Activated CD8-positive, alpha-beta memory T cell treated with anti-CD3 and anti-CD28 coated beads, Interleukin-2, amount 10 ng/mL, durations not matched to agents 7 days and 5 days (primary cell): ENCODE measurements around the gene CCDC188. TPM values are rescaled to one million over a fixed set of nuclear protein-coding genes. Genes with fewer than 3 reads are reported as not detected.

Source experiments
- ATAC-seq: fragments of 150-1000 bp; cut with Tn5 transposase; one replicate; pipeline ENCODE4 v1.10.0; 2021; ENCODE audit warnings: moderate library complexity
- CTCF ChIA-PET: fragments of 350-600 bp; sonication (Branson Sonifier 250); formaldehyde crosslinking; loops from one replicate; lab custom pipeline; 2021; ENCODE audit warnings: antibody characterized with exemption; lab: Charles Lee
- DNase-seq: peaks from one replicate; pipeline ENCODE4 v3.0.0-alpha.2; 2020
- H3K27ac Mint-ChIP-seq: one replicate; pipeline ENCODE4 v1.8.0; 2021; ENCODE audit warnings: mild to moderate bottlenecking, mixed read lengths
- H3K27me3 Mint-ChIP-seq: one replicate; pipeline ENCODE4 v1.8.0; 2021; ENCODE audit warnings: mixed read lengths
- H3K36me3 Mint-ChIP-seq: one replicate; pipeline ENCODE4 v1.8.0; 2021; ENCODE audit warnings: mild to moderate bottlenecking, mixed read lengths
- H3K4me1 Mint-ChIP-seq: one replicate; pipeline ENCODE4 v1.8.0; 2021; ENCODE audit warnings: mixed read lengths
- H3K4me3 Mint-ChIP-seq: one replicate; pipeline ENCODE4 v1.8.0; 2021; ENCODE audit warnings: mild to moderate bottlenecking, moderate library complexity, mixed read lengths
- H3K9me3 Mint-ChIP-seq: one replicate; pipeline ENCODE4 v1.8.0; 2022; ENCODE audit warnings: low read depth, mixed read lengths
- total RNA-seq, 2 experiments: library from RNA; stranded (reverse); gene quantifications; one replicate each; pipeline ENCODE4 v1.2.3, GENCODE V29; 2021

Gene CCDC188
- total RNA-seq, 2 experiments from 2014 or later, result not detected

DNA sequence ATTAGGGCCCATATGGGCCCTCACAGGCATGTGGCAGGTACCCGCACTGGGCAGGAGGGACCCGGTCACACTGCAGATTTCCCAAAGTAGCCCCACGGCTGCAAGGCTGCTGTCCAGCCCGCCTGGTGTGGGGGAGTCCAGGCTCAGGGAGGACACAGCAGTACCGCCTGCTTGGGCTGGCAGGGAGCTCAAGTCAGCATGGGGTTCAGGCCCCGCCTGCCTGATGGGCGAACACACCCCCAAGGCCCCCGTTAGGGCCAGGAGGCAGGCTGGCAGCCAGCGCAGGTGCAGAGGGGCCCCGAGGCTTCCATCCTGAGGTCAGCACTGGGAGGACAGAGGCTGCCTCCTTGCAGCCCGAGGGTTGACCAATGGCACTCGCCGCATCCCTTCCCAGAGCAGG lies 13.7 kb downstream of the CCDC188 start:
- no peak overlapping the region for H3K4me3 Mint-ChIP-seq
- H3K4me1 Mint-ChIP-seq, result peaks cover 17% of the 10 kb centered on the region
- no peaks in the 10 kb centered on the region for H3K9me3 Mint-ChIP-seq
- no peak overlapping the region for H3K27ac Mint-ChIP-seq
- no peaks in the 10 kb centered on the region for H3K36me3 Mint-ChIP-seq
- ATAC-seq (no peak), DNase-seq (no peak)
- no peaks in the 10 kb centered on the region for H3K27me3 Mint-ChIP-seq
- CTCF ChIA-PET, result interaction anchor here (1.3 kb wide), 1 partner anchor 20 kb away, joined by 3 read pairs; no protein-coding TSS in a partner anchor

DNA sequence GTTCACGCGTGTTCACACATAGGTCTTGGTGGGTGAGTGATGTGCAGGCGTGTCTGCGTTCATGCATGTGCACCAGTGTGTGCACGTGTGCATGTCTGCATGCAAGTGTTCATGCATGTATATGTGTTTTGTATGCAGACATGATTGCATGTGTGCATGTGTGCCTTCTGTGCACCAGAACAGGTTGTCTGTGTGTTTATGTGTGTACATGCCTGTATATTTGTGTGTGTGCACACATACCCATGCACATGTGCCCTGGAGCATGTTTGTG lies 14.3 kb downstream of the CCDC188 start:
- Mint-ChIP-seq H3K4me1 (peaks cover 17% of the 10 kb centered on the region), H3K27ac (no peak overlapping the region), H3K27me3 (no peaks in the 10 kb centered on the region), H3K36me3 (no peaks in the 10 kb centered on the region), H3K9me3 (no peaks in the 10 kb centered on the region), H3K4me3 (no peak overlapping the region)
- DNase-seq (no peak), ATAC-seq (no peak)
- CTCF ChIA-PET, result interaction anchor here (1.3 kb wide), 1 partner anchor 20 kb away, joined by 3 read pairs; no protein-coding TSS in a partner anchor

DNA sequence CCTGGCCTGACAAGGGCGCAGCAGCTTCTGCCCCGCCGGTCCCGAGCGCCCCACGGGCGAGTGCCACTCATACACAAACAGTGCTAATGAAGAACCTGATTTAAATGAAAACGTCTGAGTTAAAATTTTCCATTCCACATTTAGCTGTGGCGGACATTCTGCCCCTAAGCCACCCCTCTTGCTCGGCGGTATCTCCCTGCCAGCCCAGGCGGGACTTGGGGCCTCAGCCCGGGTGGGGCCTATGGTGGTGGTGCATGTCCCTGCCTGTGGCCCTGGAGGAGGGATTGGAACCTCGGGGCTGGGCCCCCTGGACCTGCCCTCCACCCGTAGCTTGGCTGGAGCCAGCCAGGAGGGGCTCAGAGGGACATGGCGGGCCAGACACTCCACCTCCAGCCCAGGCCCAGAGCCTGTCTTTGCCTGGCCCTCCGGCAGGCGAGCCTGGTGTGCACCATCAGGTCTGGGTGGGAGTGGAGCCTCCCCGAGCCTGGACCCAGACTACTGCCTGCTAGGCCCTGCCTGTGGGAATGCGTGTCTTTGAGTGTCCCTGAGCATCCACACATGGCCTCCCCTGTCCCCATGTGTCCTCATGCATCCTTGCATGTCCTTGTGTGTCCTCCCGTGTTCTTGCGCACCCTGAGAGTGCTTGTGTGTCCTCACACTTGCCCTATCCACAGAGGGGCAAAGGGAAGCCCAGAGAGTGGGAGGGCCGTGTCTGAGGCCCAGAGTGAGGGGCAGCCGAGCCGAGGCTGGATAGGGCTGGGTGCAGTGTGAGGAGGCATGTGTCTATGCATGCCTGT lies 14.9 kb downstream of the CCDC188 start:
- Mint-ChIP-seq H3K36me3 (no peaks in the 10 kb centered on the region), H3K4me1 (peaks cover 17% of the 10 kb centered on the region), H3K27me3 (no peaks in the 10 kb centered on the region), H3K9me3 (no peaks in the 10 kb centered on the region), H3K4me3 (no peak overlapping the region), H3K27ac (no peak overlapping the region)
- ATAC-seq (no peak), DNase-seq (no peak)
- CTCF ChIA-PET, result no interaction called here

DNA sequence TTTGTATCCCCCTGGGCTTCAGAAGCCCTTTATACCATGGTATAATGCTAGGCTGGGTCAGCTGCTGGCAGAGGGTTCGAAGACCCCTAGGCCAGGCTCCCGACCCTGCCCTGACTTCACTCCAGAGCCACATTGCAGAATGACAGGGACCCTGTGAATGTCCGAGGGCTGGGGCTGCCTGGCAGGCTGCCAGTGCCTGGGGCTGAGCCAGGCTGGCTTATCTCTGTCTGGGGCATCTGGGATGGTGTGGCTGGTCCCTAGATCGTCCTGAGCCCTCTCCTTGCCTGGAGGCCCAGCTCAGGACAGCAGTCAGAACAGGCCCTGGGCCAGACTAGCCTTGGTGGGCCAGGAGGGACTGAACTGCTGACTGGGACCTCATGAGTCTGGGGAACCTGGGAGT lies 15.6 kb downstream of the CCDC188 start:
- no peak for ATAC-seq
- Mint-ChIP-seq H3K27ac (no peak overlapping the region), H3K36me3 (no peaks in the 10 kb centered on the region), H3K4me3 (no peak overlapping the region), H3K27me3 (no peaks in the 10 kb centered on the region), H3K9me3 (no peaks in the 10 kb centered on the region), H3K4me1 (peaks cover 17% of the 10 kb centered on the region)
- CTCF ChIA-PET, result no interaction called here
- DNase-seq, result no peak

DNA sequence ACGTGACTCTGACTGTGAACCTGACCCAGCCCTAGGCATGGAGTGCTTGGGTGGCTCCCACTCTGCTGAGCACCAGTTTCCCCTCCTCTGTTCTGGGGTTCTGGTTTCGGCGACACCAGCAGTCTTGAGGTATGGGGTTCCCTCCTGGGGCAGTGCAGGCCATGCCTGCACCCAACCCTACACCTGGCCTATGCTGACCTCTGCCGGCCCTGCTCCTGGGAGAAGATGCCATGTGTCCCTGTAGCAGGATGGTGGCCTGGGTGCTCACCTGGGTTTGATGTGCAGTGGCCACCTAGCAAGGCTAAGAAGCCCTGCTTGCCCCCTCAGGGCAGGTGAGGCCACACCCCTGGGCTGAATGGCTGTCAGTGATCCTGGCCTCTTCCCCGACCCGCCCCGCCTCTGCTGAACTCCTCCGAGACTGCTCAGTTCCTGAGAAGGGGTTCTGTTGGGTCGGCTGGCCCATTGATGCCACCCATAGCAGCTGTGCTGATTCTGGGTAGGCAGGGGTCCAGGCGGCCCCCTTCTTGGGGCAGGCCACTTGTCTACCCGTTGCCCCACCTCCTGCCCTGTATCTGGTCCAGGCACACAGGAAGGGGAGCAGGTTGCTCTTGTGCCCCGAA lies 16.8 kb downstream of the CCDC188 start:
- DNase-seq, result no peak
- Mint-ChIP-seq H3K9me3 (no peaks in the 10 kb centered on the region), H3K4me1 (peaks cover 24% of the 10 kb centered on the region), H3K36me3 (no peaks in the 10 kb centered on the region), H3K27me3 (no peaks in the 10 kb centered on the region), H3K27ac (no peak overlapping the region), H3K4me3 (no peak overlapping the region)
- no peak for ATAC-seq
- CTCF ChIA-PET, result no interaction called here

DNA sequence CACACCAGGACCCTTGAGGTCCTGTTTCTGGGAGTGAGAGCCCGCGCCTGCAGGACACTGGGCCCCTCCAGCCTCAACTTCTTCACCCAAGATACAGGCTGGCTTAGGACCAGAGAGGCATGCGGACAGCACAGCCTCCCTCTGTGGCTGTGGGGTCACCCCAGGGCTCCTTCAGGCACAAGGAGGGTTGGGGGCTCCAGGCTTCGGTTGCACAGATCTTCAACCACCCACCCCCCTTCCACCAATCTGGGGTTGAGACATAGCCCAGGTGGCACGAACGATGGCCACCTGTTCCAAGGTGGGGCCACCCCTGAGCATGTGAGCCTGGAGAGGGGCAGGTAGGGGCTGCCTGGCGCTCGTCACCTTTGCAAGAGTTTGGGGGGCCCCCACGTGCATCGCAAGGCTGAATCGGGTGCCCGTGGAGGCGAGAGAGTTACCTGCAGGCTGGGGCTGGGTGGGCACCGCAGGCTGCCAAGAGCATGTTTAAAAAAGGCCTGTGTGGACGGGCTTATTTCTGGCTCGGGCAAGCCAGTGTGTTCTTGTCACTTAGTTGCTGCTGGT lies 18.1 kb downstream of the CCDC188 start:
- ATAC-seq, result no peak
- Mint-ChIP-seq H3K27ac (no peak overlapping the region), H3K4me3 (peak overlapping the region; percentile 55), H3K9me3 (no peaks in the 10 kb centered on the region), H3K27me3 (no peaks in the 10 kb centered on the region), H3K36me3 (no peaks in the 10 kb centered on the region), H3K4me1 (peaks cover 24% of the 10 kb centered on the region)
- CTCF ChIA-PET, result no interaction called here
- DNase-seq, result no peak

DNA sequence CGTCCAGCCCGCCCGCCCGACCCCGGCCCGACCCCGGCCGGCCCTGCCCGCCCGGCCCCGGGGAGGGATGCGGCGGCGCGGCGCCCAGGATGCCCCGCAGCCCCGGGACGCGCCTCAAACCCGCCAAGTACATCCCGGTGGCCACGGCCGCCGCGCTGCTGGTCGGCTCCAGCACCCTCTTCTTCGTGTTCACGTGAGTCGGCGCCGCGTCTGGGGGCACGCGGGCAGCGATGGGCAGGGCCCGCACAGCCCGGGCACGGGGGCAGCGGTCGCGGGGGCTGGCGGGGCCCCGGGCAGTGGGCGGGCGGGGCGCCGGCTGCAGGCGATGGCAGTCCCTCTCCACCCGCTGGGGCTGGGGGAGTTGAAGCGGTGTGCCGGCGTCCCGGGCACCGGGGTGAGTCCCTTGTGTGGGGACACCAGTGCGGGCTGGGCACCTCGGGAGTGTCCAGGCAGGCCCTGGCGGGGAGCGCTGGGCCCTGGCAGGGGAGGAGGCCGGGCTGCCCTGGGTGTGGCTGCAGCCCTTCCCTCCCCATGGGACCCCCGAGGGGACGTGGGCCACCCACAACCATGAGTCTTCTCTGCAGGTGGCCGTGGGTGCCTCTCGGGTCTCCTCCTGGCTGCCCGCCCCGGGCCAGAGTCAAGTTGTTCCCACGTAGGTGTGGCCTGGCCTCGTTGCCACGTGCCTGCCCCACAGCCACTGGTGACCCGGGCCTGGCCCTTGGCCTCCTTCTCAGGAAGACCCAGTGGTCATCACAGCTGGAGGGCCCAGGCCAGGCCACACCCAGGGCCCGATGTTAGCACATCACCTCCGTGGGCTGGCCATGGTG lies 18.8 kb downstream of the CCDC188 start:
- H3K36me3 Mint-ChIP-seq, result peaks cover 5% of the 10 kb centered on the region
- peak; percentile 10 for ATAC-seq
- peaks cover 23% of the 10 kb centered on the region for H3K4me1 Mint-ChIP-seq
- H3K4me3 Mint-ChIP-seq, result peak overlapping the region; percentile 55
- no peak for DNase-seq
- H3K27ac Mint-ChIP-seq, result no peak overlapping the region
- CTCF ChIA-PET, result no interaction called here
- H3K9me3 Mint-ChIP-seq, result no peaks in the 10 kb centered on the region
- no peaks in the 10 kb centered on the region for H3K27me3 Mint-ChIP-seq

DNA sequence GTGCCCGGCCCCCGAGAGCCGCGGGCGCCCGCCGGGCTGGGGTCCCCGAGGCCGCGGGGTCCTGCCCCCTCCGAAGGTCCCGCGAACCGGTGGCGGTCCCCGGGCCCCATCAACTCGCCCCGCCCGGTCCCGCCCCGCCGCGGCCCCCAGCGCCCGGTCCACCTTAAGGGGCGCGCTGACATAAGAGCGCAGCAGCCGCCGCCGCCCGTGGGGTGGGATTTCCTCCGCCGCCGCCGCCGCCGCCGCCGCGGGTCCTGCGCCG lies 19.3 kb downstream of the CCDC188 start, which contains the start of gene ZDHHC8:
Gene ZDHHC8 (plus strand): TSS at position 208 of the 262 bp plus-strand sequence. CDS start 144 bp downstream, outside the sequence.
- peak; percentile 68 for ATAC-seq
- Mint-ChIP-seq H3K27ac (no peak within 1 kb of the TSS), H3K36me3 (peaks cover 7% of the 10 kb centered on the region), H3K27me3 (no peaks in the 10 kb centered on the region), H3K9me3 (no peaks in the 10 kb centered on the region), H3K4me1 (peaks cover 23% of the 10 kb centered on the region), H3K4me3 (peak within 1 kb of the TSS; percentile 55)
- CTCF ChIA-PET, result interaction anchor here (1.2 to 3.9 kb wide), 2 partner anchors 36 to 161 kb away, joined by 3 to 28 read pairs; no protein-coding TSS in a partner anchor
- DNase-seq, result no peak

DNA sequence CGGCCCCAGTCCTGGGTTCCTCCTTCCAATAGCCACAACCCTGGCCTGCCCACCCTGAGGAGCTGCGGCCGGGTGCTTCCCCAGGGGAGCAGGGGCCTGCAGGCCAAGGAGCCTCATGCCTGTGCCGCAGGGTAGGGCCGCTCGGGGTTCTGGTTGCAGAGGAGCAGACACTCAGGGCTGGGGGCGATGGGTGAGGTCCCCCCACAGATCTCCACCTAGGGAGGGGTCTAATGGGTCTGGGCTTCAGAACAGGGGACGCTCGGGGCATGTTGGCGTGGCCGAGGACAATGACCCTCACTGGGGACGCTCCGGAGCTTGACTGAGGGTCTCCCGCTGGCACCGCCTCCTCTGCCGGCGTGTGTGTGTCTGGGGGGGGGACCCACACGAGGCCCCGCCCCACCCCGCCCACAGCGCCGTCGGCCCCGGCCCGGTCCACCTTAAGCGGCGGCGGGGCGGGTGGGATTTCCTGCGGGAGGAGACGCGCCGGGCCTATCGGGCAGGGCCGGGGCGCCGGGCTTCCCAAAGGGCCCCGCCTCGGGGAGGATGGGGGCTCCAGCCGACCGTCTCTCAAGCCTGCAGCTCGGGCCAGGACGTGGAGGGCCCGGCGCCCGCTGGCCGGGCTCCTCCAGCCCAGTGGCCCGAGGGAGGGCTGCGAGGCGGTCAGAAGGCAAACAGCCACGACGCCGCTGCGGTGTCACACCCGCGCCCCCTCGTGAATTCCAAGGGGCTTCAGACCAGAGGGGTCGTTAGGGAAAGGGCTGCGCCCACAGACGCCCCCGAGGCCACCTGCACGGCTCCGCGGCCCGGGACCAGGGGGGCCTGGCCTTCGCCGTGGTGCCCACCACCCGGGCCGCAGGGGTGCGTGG lies 19.9 kb downstream of the CCDC188 start:
- ATAC-seq (peak; percentile 68), DNase-seq (peak; percentile 76)
- H3K27me3 Mint-ChIP-seq, result no peaks in the 10 kb centered on the region
- H3K9me3 Mint-ChIP-seq, result no peaks in the 10 kb centered on the region
- H3K4me3 Mint-ChIP-seq, result no peak overlapping the region
- peaks cover 10% of the 10 kb centered on the region for H3K36me3 Mint-ChIP-seq
- peaks cover 21% of the 10 kb centered on the region for H3K4me1 Mint-ChIP-seq
- H3K27ac Mint-ChIP-seq, result no peak overlapping the region
- CTCF ChIA-PET, result interaction anchor here (0.9 to 3.9 kb wide), 4 partner anchors 35 to 167 kb away, joined by 3 to 28 read pairs (median 3); no protein-coding TSS in a partner anchor

DNA sequence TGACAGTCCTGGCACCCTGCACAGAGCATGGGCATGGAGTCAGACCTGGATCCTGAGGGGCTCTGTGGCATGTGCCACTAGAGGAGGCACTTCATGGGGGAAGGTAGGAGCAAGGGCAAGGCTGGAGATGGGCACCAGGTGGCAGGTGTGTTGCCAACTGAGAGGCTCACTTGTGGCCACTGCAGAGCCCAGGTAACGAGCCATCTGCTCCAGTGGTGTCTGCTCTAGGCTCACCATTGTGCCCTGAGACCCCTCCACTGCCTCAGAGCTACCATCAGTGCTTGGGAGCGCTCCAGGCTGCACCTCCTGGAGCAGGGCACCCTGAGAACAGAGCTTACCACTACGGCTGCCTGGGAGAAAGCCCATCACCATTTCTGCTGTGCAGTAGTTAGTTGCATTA lies 20.5 kb downstream of the CCDC188 start:
- ATAC-seq (no peak), DNase-seq (no peak)
- H3K36me3 Mint-ChIP-seq, result peaks cover 15% of the 10 kb centered on the region
- H3K4me1 Mint-ChIP-seq, result peaks cover 21% of the 10 kb centered on the region
- no peak overlapping the region for H3K27ac Mint-ChIP-seq
- peak overlapping the region; percentile 19 for H3K4me3 Mint-ChIP-seq
- CTCF ChIA-PET, result interaction anchor here (0.9 to 3.9 kb wide), 8 partner anchors 8 to 176 kb away, joined by 3 to 28 read pairs (median 4); no protein-coding TSS in a partner anchor
- H3K27me3 Mint-ChIP-seq, result no peaks in the 10 kb centered on the region
- H3K9me3 Mint-ChIP-seq, result no peaks in the 10 kb centered on the region

DNA sequence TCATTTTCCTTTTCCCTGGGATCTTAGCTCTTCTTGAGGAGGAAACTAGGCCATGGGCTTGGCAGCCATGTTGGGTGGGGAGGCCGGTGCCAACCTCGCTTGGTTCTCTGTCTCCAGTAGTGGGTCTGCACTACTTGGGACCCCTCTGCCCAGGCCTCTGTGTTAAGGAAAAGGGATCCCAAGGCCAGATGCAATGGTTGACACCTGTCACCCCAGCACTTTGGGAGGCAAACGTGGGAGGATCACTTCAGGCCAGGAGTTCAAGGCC lies 21.2 kb downstream of the CCDC188 start:
- H3K4me3 Mint-ChIP-seq, result no peak overlapping the region
- no peaks in the 10 kb centered on the region for H3K27me3 Mint-ChIP-seq
- H3K27ac Mint-ChIP-seq, result peak overlapping the region; percentile 3
- CTCF ChIA-PET, result interaction anchor here (0.6 to 3.9 kb wide), 15 partner anchors 9 to 176 kb away, joined by 3 to 28 read pairs (median 5); partner anchors contain the start of genes TANGO2 and TRMT2A
- peaks cover 15% of the 10 kb centered on the region for H3K36me3 Mint-ChIP-seq
- no peaks in the 10 kb centered on the region for H3K9me3 Mint-ChIP-seq
- ATAC-seq (no peak), DNase-seq (no peak)
- peaks cover 21% of the 10 kb centered on the region for H3K4me1 Mint-ChIP-seq

DNA sequence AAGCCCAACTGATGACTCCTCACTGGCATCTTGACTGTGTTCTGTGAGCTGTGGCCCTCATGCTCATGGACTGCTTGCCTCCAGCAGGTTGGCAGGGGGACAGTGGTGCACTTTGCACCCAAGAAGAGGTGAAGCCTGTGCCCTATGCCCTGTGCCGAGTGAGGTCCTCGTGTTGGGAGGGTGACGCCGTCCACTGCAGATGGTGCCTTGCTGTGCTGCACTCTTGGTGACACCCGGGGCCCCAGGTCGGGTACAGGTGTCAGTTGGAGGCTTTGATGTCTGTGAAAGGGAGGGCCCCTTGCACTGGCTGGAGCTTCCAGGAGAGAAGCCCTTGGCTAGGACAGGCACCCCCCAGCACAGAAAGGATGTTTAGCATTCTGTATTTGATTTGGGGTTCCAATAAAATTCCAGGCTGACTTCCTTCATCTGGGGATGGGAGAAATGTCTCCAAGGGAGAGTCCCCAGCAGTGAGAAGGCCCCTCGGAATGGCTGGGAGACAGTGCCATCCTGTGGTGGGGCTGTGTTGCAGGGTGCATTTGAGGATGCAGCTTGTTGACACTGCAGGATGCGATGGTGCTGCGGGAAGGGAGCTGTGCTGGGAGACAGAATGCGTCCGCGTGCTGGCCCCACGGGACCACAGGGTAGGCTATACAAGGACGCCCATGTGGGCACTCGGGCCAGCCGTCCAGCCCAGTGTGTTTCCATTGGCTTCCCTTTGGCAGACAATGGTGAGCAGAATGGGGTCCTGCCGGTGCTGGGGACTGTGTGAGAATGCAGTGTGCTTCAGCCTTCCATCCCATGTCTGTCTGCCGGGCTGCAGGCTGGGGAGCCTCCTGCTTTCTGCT lies 21.7 kb downstream of the CCDC188 start:
- CTCF ChIA-PET, result interaction anchor here (0.6 to 3.9 kb wide), 18 partner anchors 9 to 175 kb away, joined by 3 to 28 read pairs (median 4); partner anchors contain the start of genes TANGO2 and TRMT2A
- no peaks in the 10 kb centered on the region for H3K27me3 Mint-ChIP-seq
- peaks cover 15% of the 10 kb centered on the region for H3K36me3 Mint-ChIP-seq
- peak overlapping the region; percentile 35 for H3K4me3 Mint-ChIP-seq
- ATAC-seq (peak; percentile 38), DNase-seq (peak; percentile 77)
- H3K9me3 Mint-ChIP-seq, result no peaks in the 10 kb centered on the region
- H3K4me1 Mint-ChIP-seq, result peaks cover 21% of the 10 kb centered on the region
- peak overlapping the region; percentile 3 for H3K27ac Mint-ChIP-seq
